GM12878 (cell line): ENCODE measurements around the gene SDCCAG8. TPM values are rescaled to one million over a fixed set of nuclear protein-coding genes. Genes with fewer than 3 reads are reported as not detected.

Experiments
- ATAC-seq: fragments of 200-7000 bp; cut with Tn5 transposase; 3 replicates; pipeline ENCODE4 v1.9.1; 2020; ENCODE audit warnings: mild to moderate bottlenecking, moderate library complexity
- BruUV-seq: library from RNA; stranded (reverse); fragments of 400-500 nt; replicated peaks from 2 replicates; lab custom pipeline; 2021; lab: Mats Ljungman, UMichigan
- CTCF ChIA-PET: fragments of 300-600 bp; sonication (Branson Sonifier 250); formaldehyde crosslinking; extraction: SDS; loops from one replicate; lab custom pipeline; 2021; ENCODE audit warnings: inconsistent platforms; lab: Yijun Ruan, JAX
- POLR2A ChIA-PET: fragments of 350-600 bp; formaldehyde crosslinking; extraction: SDS; loops from one replicate; lab custom pipeline; 2021; ENCODE audit warnings: inconsistent platforms; lab: Charles Lee
- RAD21 ChIA-PET: fragments of 300-600 bp; sonication (Branson Sonifier 250); formaldehyde crosslinking; loops from one replicate; lab custom pipeline; 2023; ENCODE audit warnings: antibody characterized with exemption; ENCODE audit not compliant: unreplicated experiment; lab: Charles Lee
- SMC1A ChIA-PET: fragments of 300-600 bp; sonication (Branson Sonifier 250); formaldehyde crosslinking; loops from one replicate; lab custom pipeline; 2023; ENCODE audit not compliant: unreplicated experiment, uncharacterized antibody; lab: Charles Lee
- DNase-seq: peaks from one replicate; pipeline ENCODE4 v3.0.0-alpha.2; 2011; ENCODE audit warnings: low read depth, low spot score
- FAIRE-seq: peaks from 3 replicates; lab custom pipeline; 2011; peaks lifted over from hg19 to GRCh38; lab: Jason Lieb, UNC
- H2AFZ ChIP-seq: 2 replicates; pipeline ENCODE4 v1.6.0; 2011; ENCODE audit warnings: low read depth, low read length, control low read depth; ENCODE audit not compliant: control insufficient read depth
- H3K27ac ChIP-seq: 2 replicates; pipeline ENCODE4 v1.5.1; 2011; ENCODE audit warnings: control low read depth; ENCODE audit not compliant: control insufficient read depth, insufficient read depth
- H3K27me3 ChIP-seq, 2 experiments: replicated peaks in 1 of 2; 2 replicates each; pipeline versions ENCODE4 v1.6.0 to v1.6.1; 2011; ENCODE audit warnings: low read length in 1 of 2; ENCODE audit not compliant: control insufficient read depth in 2 of 2, insufficient read depth in 2 of 2
- H3K36me3 ChIP-seq, 2 experiments: 2 replicates each; pipeline ENCODE4 v1.5.1; 2011; ENCODE audit warnings: low read length in 1 of 2; ENCODE audit not compliant: control insufficient read depth in 2 of 2, insufficient read depth in 2 of 2
- H3K4me1 ChIP-seq: 2 replicates; pipeline ENCODE4 v1.6.1; 2011; ENCODE audit warnings: mild to moderate bottlenecking, low read length, moderate library complexity, mixed read lengths; ENCODE audit not compliant: control insufficient read depth, insufficient read depth
- H3K4me2 ChIP-seq: 2 replicates; pipeline ENCODE4 v1.6.0; 2011; ENCODE audit warnings: control low read depth; ENCODE audit not compliant: control insufficient read depth, insufficient read depth
- H3K4me3 ChIP-seq: fragments of 200-600 bp; sonication (generic); 2 replicates; pipeline ENCODE4 v1.5.1; 2016
- H3K79me2 ChIP-seq: 2 replicates; pipeline ENCODE4 v1.6.0; 2011; ENCODE audit warnings: low read length; ENCODE audit not compliant: control insufficient read depth, insufficient read depth
- H3K9ac ChIP-seq: 2 replicates; pipeline ENCODE4 v1.8.0; 2011; ENCODE audit warnings: low read length, control low read depth, mixed read lengths; ENCODE audit not compliant: control insufficient read depth, insufficient read depth
- H3K9me3 ChIP-seq: replicated peaks from 3 replicates; pipeline ENCODE4 v1.5.1; 2011; ENCODE audit warnings: mild to moderate bottlenecking, low read length; ENCODE audit not compliant: control insufficient read depth, insufficient read depth
- H4K20me1 ChIP-seq: 2 replicates; pipeline ENCODE4 v1.6.0; 2011; ENCODE audit not compliant: control insufficient read depth, insufficient read depth
- ASH2L ChIP-seq: fragments of 300-600, 200-600 bp; sonication (generic); IDR thresholded peaks from 2 replicates; pipeline ENCODE4 v1.6.1; 2017; ENCODE audit warnings: low read depth, mild to moderate bottlenecking, borderline replicate concordance
- BACH1 ChIP-seq: fragments of 450-650 bp; IDR thresholded peaks from 2 replicates; pipeline ENCODE4 v1.6.1; 2017; ENCODE audit warnings: mild to moderate bottlenecking, borderline replicate concordance
- CHD2 ChIP-seq: IDR thresholded peaks from 2 replicates; pipeline ENCODE4 v1.6.1; 2011; ENCODE audit warnings: low read depth, low read length, improper control_type of control experiment, borderline replicate concordance
- CREB1 ChIP-seq: IDR thresholded peaks from 2 replicates; pipeline ENCODE4 v1.6.1; 2012; ENCODE audit warnings: low read depth, mild to moderate bottlenecking, inconsistent platforms
- KDM1A ChIP-seq: fragments of 200-600 bp; sonication (generic); IDR thresholded peaks from 2 replicates; pipeline ENCODE4 v1.6.1; 2016; ENCODE audit warnings: borderline replicate concordance
- NBN ChIP-seq: fragments of 450-650 bp; IDR thresholded peaks from 2 replicates; pipeline ENCODE4 v1.6.1; 2016
- NFIC ChIP-seq: IDR thresholded peaks from 2 replicates; pipeline ENCODE4 v1.6.1; 2012; ENCODE audit warnings: low read depth, mild to moderate bottlenecking, inconsistent platforms, low read length, moderate library complexity
- NFYA ChIP-seq: IDR thresholded peaks from 2 replicates; pipeline ENCODE4 v1.6.1; 2011; ENCODE audit warnings: low read depth, mild to moderate bottlenecking, low read length, improper control_type of control experiment, borderline replicate concordance
- NR2C2 ChIP-seq: IDR thresholded peaks from 2 replicates; pipeline ENCODE4 v1.6.1; 2011; ENCODE audit warnings: borderline replicate concordance, low read depth; ENCODE audit not compliant: control insufficient read depth, insufficient read length
- SIN3A ChIP-seq: IDR thresholded peaks from 2 replicates; pipeline ENCODE4 v1.6.1; 2012; ENCODE audit warnings: low read depth, low read length, improper control_type of control experiment
- SMAD5 ChIP-seq: IDR thresholded peaks from 2 replicates; pipeline ENCODE4 v1.6.1; 2016; ENCODE audit warnings: antibody characterized with exemption, low read depth
- SPI1 ChIP-seq: IDR thresholded peaks from 2 replicates; pipeline ENCODE4 v1.6.1; 2011; ENCODE audit warnings: low read depth, mild to moderate bottlenecking, low read length, moderate library complexity, borderline replicate concordance; ENCODE audit not compliant: insufficient read depth
- SREBF2 ChIP-seq: IDR thresholded peaks from 2 replicates; pipeline ENCODE4 v1.6.1; 2012; ENCODE audit warnings: mild to moderate bottlenecking, low read length
- TCF12 ChIP-seq: IDR thresholded peaks from 2 replicates; pipeline ENCODE4 v1.6.1; 2011; ENCODE audit warnings: low read depth, mild to moderate bottlenecking, low read length
- YBX1 ChIP-seq: fragments of 450-650 bp; IDR thresholded peaks from 2 replicates; pipeline ENCODE4 v1.6.1; 2016; ENCODE audit warnings: antibody characterized with exemption
- ZNF24 ChIP-seq: fragments of 450-650 bp; IDR thresholded peaks from 2 replicates; pipeline ENCODE4 v1.6.1; 2017; ENCODE audit warnings: antibody characterized with exemption, mild to moderate bottlenecking
- WGBS: methylation state at CpG from one replicate; pipeline ENCODE4 v1.1.6; 2016; ENCODE audit warnings: low lambda C conversion rate; ENCODE audit not compliant: insufficient replicate concordance, insufficient coverage; ENCODE audit errors: missing lambda C conversion rate; 5-methylcytosine and 5-hydroxymethylcytosine counted together
- in situ Hi-C: fragments of 300-500 bp; cut with MboI; formaldehyde crosslinking; loops from 9 replicates; pipeline ENCODE4 v1.14.3; 2018; ENCODE audit warnings: mixed read lengths
- intact Hi-C: fragments of 100-400 bp; cut with micrococcal nuclease; formaldehyde crosslinking; loops from one replicate; pipeline ENCODE4 v1.14.2; 2022; ENCODE audit not compliant: unreplicated experiment
- polyA plus RNA-seq, 11 experiments: library from polyadenylated mRNA; depleted of rRNA in 4 of 11; unstranded in 6 of 11; stranded (reverse) in 5 of 11; fragments of >200 nt; fragmentation: Nextera tagmentation in 4 of 11; fragmentation: Illumina TruSeq in 1 of 11; extraction: Ambion mirVana in 4 of 11; extraction: Trizol in 1 of 11; gene quantifications; 1 replicate in 1 of 11; 2 replicates in 10 of 11; pipeline versions ENCODE4 v1.2.1 to v1.2.3, GENCODE V29; 2011 to 2016; ENCODE audit warnings: inconsistent platforms in 2 of 11, missing spikeins in 2 of 11, low read depth in 1 of 11
- total RNA-seq, 4 experiments: library from RNA; depleted of rRNA in 3 of 4; stranded (reverse); fragments of >200 nt in 3 of 4; fragmentation: Illumina TruSeq in 1 of 4; extraction: Trizol in 1 of 4; gene quantifications; 2 replicates each; pipeline versions ENCODE4 v1.2.1 to v1.2.3, GENCODE V29; 2013 to 2021
- TF ChIP-seq, protein P1 (sequence below): IDR thresholded peaks from 2 replicates; pipeline ENCODE4 v1.6.1; 2011; ENCODE audit warnings: borderline replicate concordance, low read depth, mild to moderate bottlenecking, moderate library complexity, mixed read lengths, low read length; ENCODE audit not compliant: insufficient read depth; ENCODE audit errors: extremely low read length

SDCCAG8 gene
- total and polyA plus RNA-seq, 10 of the 15 experiments (the other 5 are each of a cell fraction or from before 2014, with no cell fraction given), result 15.0 to 25.6 (median 20.6) TPM

DNA sequence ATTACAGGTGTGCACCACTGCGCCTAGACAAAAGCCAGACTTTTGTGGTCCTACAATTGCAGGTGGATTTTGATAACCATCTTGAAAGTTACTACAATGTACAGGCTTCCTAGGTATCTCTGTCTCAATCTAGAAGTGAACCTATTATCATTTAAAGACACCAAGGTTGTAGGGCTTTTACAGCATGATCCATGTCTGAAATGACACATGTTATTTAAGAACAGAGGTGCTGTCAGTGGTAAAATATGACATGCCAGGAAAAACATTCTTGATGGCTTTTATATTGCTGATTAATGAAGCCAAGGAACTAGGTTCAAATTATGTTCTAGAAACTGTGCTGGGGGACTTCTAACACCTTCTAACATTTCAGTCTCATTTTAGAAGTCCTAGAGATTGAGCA, 253.1 kb downstream of the SDCCAG8 start:
- POLR2A ChIA-PET, result interaction anchor here (0.6 kb wide), 1 partner anchor 80 kb away, joined by 7 read pairs; no protein-coding TSS in a partner anchor

More for the DNA sequence above, 253.1 kb downstream of the SDCCAG8 start:
- Histone ChIP-seq H3K36me3 (no peaks in the 10 kb centered on the region; a peak in 1 of 4 replicates), H2AFZ (no peak overlapping the region), H3K9ac (no peak overlapping the region), H3K4me2 (no peak overlapping the region), H4K20me1 (no peaks in the 10 kb centered on the region), H3K27me3 (no peaks in the 10 kb centered on the region), H3K79me2 (no peaks in the 10 kb centered on the region), H3K27ac (no peak overlapping the region), H3K4me1 (peaks cover 3% of the 10 kb centered on the region), H3K4me3 (no peak overlapping the region), H3K9me3 (no peaks in the 10 kb centered on the region)
- BruUV-seq, result no TSS peak
- ChIA-PET CTCF (no interaction called here), RAD21 (no interaction called here), SMC1A (no interaction called here)
- TF ChIP-seq SREBF2, result no peak
- no peak for TF ChIP-seq NFYA
- TF ChIP-seq SMAD5, result no peak
- TF ChIP-seq ASH2L, result no peak
- no peak for TF ChIP-seq YBX1
- TF ChIP-seq CHD2, result no peak
- no peak for TF ChIP-seq BACH1
- TF ChIP-seq NBN, result no peak
- TF ChIP-seq SIN3A, result no peak
- no peak for TF ChIP-seq NFIC
- no peak for TF ChIP-seq ZNF24
- TF ChIP-seq TCF12, result no peak
- no peak for TF ChIP-seq CREB1
- no peak for TF ChIP-seq KDM1A
- TF ChIP-seq, protein P1, sequence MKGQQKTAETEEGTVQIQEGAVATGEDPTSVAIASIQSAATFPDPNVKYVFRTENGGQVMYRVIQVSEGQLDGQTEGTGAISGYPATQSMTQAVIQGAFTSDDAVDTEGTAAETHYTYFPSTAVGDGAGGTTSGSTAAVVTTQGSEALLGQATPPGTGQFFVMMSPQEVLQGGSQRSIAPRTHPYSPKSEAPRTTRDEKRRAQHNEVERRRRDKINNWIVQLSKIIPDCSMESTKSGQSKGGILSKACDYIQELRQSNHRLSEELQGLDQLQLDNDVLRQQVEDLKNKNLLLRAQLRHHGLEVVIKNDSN, result no peak
- no peak for TF ChIP-seq SPI1
- no peak for TF ChIP-seq NR2C2
- FAIRE-seq (no peak), ATAC-seq (no peak), DNase-seq (no peak)
- 96% methylated on average over 1 of the region's 1 CpG for WGBS
- in situ Hi-C loops, result no loop called here
- intact Hi-C loops, result no loop called here
